GM18519 (cell line): ENCODE measurements around the gene CTIF.
A peak's percentile ranks its signal among the peaks of the same experiment; 100 is the strongest.

Source experiments
- ATAC-seq: cut with Tn5 transposase; IDR thresholded peaks from one replicate; pipeline ENCODE4 v1.9.1; 2021; ENCODE audit warnings: mild to moderate bottlenecking, moderate library complexity; ENCODE audit not compliant: unreplicated experiment, low FRiP score

Gene CTIF

DNA sequence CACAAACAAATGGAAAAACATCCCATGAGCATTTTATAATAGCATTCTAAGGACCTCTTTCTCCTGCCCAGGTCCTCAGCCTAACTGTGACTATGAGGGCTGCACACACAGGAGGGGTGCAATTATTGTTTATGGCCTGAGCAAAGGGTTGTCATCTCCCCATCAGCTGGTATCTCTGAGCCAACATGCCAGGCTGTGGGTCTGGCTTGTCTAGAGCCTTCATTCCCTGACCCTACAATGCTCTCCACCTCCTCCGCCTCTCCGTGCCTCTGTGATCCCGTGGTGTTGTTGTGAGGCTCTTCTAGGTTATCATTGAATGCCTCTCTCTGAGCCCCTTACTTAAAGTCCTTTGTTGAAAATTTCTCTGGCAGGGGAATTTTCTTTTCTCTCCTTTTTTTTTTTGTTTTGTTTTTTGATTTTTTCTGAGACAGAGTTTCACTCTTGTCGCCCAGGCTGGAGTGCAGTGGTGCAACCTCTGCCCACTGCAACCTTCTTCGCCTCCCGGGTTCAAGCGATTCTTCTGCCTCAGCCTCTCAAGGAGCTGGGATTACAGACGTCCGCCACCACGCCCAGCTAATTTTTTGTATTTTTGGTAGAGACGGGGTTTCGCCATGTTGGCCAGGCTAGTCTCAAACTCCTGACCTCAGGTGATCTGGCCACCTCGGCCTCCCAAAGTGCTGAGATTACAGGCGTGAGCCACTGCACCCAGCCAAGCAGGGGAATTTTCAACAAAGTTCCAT lies 285.6 kb downstream of the CTIF start:
- ATAC-seq = no peak

DNA sequence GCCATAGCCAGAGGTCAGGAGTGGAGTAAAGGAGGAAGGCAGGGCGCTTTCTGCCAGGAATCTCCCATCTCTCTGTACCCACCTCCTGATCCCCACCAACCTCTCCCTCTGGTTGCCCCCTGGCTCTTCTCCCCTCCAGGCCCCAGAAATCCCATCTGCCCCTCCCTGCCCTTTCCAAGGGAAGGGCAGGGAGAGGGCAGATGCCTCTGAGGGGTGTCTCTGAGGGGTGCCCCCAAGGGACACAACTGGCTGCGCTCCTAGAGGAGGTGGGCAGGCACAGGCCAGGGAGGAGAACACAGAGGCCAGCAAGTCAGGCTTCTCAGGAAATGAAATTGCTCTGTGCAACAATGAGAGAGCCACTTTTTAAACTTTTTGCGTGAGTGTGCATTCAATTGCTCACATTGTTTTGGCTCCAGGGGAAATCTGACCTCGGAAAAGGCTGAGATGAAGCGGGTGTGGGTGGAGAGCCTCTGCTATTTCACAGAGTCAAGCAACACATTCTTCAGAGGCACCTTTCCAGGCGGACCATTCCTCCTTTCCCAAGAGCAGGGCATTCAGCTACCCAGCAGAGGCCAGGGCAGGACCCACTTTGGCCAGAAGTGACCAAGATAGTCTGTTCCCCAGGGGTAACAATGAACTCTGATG lies 286.4 kb downstream of the CTIF start:
- ATAC-seq = no peak

DNA sequence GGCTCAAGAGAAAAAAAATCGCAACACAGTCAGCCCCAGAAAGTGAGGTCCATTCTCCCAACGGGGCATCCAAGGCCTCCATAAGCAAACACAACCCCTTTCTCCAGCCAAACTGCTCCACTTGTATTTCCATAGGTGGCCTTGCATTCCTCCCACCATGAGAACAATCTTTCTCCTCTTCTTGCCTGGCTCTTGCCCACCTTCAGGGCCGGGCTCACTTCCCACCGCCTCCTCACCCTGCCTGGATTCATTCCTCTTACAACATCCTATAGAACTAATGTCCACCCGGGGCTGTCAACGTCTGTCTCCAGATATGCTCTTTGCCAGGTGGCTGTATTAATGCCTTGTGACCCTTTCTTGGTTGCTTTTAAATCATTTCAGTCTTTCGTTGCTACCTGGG lies 287.4 kb downstream of the CTIF start:
- no peak for ATAC-seq

DNA sequence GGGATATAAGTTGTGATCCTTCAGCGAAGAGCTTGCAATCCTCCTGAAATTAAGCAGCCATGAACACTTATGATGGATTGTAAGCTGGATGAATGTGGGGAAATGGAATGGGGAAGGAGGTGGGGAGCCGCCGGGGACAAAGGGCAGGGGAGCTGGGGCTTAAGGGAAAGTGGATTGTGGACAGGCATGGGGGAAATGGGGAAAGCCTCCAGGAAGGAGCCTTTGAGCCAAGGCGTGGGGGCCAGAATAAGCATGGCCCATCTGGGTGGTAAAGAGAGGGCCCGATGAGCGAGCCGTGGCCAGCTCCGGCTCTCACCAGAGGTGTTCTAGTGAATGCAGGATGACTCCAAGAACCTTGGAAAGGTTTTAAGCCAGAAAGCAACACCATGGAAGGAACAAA lies 288.0 kb downstream of the CTIF start:
- ATAC-seq = no peak

DNA sequence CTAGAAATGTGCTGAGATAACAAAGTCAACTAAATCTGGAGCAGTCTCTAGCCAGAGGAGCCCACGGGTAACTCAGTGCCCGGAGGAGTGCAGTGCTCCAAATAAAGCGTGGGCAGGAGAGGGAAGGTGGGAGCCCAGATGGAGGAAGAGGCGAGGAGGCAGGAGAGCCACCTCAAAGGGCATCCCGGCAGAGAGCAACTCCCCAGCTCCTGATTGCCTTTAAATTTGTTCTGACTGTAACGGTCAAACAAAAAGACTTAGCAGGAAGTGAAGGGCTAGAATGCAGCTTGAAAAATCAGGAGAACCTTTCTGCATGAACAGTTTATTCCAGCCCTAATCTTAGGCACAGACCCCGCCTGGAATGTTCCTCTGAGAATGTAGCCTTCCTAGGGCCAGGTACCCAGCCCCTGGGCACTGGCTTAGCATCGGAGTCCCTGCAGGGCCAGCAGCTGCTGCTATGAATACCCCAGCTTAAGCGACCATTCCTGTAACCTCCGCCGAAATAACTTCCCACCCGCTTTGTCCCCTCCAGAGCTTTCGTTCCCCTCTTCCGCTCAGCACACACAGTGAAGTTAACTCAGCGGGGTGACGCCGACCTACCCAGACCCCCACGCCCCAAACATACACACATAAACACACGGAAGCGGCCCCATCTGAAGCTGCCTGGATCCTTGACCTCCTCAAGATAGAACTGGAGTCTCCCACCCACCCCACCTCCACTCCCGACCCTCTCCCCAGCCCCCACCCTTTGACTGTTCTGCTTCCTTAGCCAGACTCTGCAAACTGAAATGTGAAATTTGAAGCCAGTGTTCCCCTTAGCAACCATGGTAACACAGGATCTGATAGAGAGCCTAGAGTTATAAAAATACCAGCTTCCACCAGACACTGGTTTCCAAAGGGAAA lies 288.7 kb downstream of the CTIF start:
- ATAC-seq = no peak

DNA sequence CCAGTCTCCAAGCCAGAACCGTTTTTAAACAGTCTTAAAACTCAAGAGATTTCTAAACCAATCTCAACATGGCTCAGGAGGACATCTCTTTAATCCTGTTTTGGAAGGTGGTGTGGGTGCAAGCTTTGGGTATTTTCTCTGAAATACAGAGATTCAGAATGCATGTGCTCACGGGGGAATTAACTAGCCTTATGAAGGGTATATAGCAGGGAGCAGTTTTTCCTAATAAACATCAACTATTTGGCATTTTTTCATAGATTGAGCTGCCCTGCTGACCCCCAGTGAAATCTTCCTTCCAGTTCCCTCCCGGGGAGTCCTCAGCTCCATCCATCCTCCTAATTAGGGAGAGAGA lies 289.3 kb downstream of the CTIF start:
- no peak for ATAC-seq

DNA sequence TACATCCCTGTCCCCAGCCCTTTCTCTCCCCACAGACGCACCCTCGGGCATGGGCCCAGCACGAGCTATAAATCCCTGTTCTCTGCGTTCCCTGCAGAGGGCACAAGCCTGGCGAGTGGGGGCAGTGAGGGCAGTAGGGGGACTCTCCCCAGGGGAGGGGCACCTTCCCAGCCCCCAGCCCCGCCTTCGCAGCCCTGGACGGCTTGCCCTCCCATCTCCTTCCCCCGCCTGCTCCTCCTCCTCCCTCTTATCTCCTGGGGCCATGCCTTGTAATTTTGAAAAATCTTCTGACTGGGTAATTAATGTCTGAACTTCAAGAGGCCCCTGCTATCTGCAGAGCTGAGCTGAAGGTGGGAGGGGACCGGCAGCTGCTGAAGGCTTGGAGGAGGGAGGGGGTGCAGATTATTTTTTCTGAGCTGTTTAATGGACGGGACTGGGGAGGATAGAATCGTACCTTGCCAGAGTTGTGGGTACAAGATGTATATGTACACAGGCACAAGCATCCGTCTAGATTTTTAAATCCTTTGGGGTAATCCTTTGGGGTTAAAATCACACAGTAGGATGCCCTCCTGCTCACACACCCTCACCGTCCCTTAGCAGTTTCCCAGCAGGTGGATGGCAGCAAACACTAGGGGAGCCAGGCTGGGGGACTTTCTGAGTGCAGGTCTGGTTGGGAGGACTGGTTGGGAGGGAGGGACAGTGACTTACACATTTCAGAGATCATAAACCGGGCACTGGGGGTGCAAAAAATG lies 290.0 kb downstream of the CTIF start:
- no peak for ATAC-seq

DNA sequence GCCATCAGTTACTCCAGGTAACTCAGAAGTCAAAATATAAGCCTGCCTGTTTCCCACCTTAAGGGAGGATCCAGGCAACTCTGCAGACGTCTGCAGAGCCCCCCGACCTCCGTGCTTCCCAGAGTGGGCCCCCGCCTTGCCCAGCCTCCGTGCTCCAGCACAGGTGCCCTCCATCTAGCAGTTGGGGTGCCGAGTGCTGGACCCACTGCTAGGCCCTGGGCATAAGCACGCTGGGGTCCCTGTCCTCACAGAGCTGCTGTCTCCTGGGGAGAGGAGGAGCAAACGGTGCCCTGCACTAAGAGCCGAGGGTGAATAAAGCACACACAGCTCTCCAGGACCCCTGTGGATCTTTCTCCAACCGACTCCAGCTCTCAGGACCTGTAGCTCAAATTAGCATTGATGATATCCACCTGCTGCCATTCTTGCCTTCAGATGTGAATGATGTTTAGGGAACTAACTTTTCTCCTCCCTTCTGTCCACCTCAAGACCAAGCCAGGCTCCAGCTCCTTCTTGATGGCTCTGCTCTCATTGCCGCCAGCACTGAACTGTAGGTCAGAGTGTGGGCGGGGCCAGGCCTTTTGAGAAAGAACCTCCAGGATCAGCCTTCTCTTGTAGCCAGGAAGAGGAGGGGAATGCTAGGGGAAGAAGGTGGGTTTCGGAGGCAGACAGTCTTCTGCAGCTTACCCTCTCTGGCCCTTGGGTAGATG lies 290.8 kb downstream of the CTIF start:
- ATAC-seq = no peak

DNA sequence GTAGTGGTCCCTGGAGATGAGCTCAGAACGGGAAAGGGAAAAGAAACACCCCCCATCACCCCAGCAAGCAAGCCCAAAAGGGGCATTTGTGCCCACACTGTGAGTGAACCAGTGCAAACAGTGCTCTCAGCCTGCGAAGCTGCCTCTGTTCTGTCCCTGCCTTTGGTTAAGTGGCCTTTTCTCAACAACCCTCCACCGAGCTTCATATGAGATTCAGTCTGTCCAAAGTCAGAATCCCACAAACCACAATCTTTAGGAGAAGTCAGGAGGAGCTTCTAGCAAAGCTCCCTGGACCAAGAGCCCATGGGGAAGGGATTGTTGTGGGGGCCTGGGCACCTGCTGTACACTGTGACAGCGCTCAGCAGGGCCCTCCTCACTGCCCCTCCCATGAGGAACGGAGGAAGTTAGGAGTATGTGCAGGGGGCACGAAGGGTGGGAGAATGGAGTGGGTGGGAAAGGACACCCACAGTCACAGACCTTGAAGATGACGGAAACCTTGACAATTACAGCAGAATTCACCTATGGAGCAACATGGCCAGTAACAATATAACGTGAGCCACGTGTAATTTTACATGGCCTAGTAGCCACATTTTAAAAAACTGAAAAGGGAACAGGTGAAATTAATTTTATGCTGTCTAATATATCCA lies 292.4 kb downstream of the CTIF start:
- ATAC-seq = no peak

DNA sequence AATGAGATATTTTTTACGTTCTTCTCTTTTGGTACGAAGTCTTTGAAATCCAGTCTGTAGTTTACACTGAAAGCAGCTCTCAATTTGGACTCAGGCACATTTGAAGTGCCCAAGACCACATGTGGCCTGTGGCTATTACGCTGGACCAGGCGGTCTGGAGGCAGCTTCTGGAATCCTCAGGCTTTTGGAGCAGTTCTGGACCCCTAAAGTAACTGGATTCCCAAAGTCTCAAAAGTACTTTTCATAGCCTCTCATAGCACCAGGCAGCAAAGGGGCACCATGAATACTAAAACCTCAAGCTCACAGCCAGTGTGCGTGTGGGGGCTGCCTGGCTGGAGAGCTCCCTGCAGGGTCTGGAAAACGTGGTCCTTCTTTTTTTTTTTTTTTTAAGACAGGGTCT lies 293.0 kb downstream of the CTIF start:
- no peak for ATAC-seq

DNA sequence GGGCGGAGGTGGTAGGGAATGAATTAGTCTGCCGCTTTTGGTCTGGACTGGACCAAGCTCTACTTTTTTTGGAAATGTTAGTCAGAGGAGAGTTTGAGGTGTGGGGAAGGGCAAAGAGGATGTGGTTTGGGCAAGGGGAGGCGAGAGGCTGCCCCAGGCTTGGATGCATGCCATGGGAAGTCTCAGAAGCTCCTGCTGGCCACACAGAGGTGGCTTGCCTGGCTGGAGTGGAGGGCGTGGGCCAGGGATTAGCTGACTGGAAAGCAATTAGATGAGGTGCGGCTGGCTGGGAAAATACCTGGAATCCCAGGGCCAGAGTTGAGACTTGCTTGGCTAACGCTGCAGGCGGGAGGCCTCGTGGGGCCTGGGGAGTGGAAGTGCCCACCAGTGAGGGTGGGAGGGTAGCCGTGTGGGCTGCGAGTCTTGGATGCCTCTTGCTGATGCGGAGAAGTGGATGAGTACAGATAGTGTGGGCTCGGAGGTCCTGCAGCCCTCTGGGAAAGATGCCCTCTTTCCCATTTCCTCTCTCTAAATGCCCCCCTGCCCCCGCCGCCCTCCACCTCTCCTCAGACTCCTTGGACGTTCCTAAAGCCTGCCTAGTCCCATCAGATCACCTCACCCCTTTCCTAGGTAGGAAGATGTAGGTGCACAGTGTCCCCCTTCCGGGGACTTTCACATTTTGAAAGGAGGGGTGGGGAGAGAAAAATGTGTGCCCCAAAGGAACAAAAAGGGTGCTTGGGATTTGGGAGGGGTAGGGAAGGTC lies 294.3 kb downstream of the CTIF start:
- ATAC-seq = no peak

DNA sequence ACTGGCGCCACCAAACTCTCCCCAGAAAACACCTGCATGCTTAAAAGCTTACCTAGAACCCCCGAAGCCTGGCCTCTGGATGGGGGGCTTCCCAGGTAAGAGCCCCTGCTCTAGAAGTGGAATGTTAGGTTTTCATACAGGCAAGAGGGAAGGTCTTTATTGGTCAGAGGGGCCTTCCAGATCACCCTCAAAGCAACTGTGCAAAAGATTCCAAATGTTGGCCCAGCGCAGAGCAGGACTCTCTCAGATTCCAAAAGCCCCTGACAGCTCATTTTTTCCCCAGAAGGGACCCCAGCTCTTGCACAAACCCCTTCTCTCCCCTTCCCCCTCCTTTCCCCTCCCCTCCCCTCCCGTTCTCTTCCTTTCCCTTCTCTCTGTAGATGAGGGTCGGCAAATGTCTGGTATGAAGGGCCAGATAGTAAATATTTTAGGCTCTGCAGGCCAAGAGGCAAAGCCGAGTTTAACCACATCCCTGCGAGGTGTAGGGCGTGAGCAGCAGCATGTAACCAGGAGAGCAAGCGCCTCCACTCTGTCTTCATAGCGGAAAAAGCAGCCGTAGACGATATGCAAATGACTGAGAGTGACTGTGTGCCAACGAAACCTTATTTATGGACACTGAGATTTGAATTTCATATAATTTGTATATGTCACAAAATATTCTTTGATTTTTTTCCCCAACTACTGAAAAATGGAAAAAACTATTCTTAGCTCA lies 295.0 kb downstream of the CTIF start:
- ATAC-seq = peak; percentile 78

DNA sequence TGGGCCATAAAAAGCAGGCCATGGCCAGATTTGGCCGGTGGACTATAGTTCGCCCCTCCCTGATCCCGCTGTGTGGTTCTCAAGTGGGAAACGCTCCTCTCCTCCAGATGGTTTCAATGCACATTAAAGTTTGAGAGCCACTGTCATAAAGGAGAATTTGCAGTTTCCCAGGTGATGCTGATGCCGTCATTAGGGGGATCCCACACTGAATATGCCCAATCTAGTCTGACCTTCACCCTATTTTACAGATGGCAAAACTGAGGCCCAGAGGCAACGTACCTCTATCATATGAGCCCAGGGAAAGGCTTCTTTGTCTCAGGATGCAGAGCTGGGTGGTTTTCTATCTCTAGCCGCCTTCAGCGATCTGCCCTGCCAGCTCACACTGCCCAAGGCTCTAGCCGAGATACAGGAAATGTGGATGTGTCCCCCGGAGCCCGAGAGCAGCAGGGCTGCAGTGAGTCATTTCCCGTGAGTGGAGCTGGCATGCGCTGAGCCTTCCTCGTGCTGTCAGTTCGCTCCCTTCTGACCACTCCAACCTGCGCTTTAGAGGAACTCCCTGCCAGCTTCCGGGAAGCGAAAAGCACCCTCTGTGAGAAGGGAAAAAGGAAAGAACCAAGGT lies 295.7 kb downstream of the CTIF start:
- ATAC-seq = no peak

DNA sequence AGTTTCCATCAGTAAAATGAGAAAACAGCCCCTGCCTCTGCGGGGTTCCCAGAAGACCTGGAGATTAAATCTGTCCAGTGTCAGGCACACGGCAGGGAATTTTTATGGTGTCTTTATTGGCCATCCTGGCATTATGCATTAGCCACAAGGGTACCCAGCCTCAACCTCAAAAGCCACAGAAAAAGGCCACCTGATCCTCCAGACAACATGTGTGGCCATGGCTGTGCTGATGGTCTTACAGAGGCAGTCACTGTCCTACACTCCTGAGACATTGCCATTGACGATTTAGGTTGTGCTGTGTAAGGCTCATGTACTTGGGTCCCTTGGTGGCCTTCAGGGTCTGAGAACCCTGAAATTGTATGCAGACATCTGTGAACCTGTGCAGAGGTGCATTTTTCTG lies 296.3 kb downstream of the CTIF start:
- ATAC-seq = no peak

DNA sequence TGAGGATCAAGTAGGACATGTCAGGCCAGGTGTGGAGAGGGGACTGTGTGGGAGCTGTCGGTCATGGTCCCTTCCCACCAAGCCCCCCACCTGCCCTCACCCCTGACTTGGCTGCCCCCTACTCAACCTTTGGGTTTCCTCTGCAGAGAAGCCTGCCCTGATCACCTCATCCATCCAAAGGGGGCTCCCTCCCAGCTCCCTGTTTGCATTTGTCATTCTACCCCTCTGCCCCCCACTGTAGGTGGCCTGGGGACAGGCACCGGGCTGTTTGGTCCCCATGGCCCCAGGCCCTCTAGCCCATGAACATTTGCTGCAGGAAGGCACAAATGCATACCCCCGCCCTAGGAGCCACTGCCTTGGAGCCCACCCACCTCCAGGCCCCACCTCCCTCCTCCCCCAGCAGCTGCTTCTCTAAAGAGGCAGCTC lies 296.9 kb downstream of the CTIF start:
- ATAC-seq = no peak

DNA sequence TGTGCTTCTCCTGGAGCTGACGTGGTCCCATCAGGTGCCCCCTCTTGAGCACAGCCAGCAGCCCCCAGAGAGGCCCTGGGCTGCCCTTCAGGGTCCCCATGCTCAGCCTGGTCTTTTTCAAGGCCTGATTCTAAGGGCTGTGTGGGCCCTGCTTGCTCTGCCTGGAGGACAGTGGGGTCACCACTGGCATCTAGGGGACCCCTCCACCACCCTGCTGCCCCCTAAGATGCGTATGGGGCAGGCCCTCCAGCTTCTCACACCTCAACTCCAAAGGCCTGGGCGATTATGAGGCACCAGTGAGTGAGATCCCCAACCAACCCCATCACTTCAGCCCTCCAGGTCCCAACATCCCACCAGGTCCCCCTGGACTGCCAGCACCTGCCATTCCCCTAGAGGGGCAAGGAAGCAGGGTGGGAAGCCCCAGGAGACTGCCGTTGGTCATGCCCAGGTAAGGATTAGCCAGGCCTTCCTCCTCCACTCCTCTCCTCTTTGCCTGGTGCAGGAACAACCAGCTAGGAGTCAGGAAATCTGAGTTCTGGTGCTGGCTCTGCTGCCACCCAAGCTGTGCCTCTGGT lies 297.5 kb downstream of the CTIF start:
- ATAC-seq = no peak

DNA sequence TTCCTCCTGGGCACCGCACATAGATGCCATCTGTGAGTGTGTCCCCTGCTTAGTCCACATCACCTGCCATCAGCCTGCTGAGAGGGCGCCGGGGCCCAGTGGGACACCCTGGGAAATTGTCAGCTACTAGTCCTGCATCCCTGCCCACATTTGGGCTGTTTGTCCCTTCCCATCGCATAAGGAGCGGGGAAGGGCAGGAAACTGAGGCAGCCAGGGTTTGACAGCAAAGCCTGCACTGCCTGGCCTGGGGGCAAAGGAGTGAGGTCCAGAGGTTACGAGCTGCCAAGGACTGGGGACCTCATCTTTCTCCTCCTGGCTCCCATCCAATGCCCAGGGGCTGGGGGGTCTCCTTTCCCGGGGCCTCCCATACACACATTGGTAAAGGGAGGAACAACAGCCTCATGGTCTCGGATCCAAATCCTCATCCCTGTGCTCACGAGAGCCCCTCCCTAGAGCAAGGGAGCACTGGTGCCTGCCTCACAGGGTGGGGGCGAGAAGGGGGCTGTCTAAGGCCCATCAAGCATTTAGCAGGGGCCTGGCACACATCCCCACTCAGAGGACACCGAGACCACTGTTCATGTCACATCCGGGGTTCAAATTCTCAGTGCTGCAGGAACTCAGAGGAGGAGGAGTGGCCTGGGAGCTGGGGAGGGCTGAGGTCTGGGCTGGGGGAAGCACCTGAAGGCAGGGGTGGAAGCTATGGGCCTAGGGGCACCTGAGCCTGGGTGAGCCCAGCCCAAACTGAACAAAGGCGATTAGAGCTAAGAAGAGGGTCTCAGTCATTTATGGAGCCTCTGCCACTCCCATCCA lies 298.2 kb downstream of the CTIF start:
- ATAC-seq = no peak
